Erythroblast (primary cell): Measurements from ENCODE around the gene HOGA1.

Experiments
- GATA1 ChIP-seq: IDR thresholded peaks from 2 replicates; pipeline ENCODE4 v1.6.1; 2011; ENCODE audit warnings: low read depth, mild to moderate bottlenecking, control low read depth, low read length, moderate library complexity
- POLR2A ChIP-seq: IDR thresholded peaks from 2 replicates; pipeline ENCODE4 v1.6.1; 2011; ENCODE audit warnings: mild to moderate bottlenecking, low read length

DNA sequence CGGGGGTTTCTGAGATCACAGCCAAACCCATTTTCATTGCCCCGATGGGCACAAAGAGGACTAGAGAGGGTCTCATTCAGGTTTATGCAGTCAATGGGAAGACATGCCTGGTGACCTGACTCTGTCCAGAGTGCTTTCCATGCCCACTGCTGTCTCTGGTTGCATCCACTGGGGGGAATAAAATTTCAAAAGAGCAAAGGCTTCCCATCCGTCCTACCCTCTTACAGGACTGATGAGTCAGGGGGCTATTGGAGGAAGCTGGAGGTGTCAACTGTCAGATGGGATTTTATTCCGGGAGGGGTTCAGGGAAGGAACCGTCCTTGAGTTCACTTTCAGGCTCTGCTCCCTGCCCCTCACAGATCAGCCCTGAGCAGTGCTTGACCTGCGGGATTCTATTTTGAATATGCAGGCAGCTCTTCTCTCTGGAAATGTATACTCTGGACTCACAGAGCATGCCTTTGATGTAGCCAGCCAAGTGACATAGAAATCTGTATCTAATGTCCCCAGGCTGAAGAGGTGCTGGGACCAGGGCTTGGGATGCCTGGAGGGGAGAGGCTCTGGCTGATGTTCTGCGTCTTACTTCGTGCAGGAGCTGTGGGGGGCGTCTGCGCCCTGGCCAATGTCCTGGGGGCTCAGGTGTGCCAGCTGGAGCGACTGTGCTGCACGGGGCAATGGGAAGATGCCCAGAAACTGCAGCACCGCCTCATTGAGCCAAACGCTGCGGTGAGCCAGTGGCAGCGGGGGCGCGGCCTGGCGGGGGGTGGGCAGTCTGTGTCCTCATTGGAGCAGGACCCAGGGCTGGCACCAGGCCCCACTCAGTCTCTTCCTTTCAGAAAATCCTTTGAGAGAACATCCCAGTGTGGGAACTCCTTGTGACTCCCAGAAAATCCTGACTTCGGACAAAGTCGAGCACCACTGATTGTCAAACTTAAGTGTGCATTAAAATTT lies 17.4 kb downstream of the HOGA1 start:
- TF ChIP-seq POLR2A (no peak), GATA1 (no peak)
